Panc1 (cell line): ENCODE results near the gene ZNF346. TPM values are rescaled to one million over a fixed set of nuclear protein-coding genes. Genes with fewer than 3 reads are reported as not detected.

Experiments used
- ATAC-seq: fragments of 200-7000 bp; cut with Tn5 transposase; 2 replicates; pipeline ENCODE4 v1.9.1; 2020; ENCODE audit warnings: mild to moderate bottlenecking, moderate library complexity
- BruUV-seq: library from RNA; stranded (reverse); fragments of 400-500 nt; replicated peaks from 2 replicates; lab custom pipeline; 2021; lab: Mats Ljungman, UMichigan
- CTCF ChIA-PET: fragments of 300-600 bp; sonication (Branson Sonifier 250); formaldehyde crosslinking; loops from one replicate; lab custom pipeline; 2022; ENCODE audit warnings: antibody characterized with exemption; lab: Charles Lee
- POLR2A ChIA-PET: fragments of 300-600 bp; sonication (Branson Sonifier 250); formaldehyde crosslinking; loops from one replicate; lab custom pipeline; 2022; ENCODE audit warnings: antibody characterized with exemption; lab: Charles Lee
- DNase-seq: peaks from one replicate; pipeline ENCODE4 v3.0.0-alpha.2; 2010; ENCODE audit warnings: low read depth, low spot score
- H3K27ac ChIP-seq: 2 replicates; pipeline ENCODE4 v1.5.1; 2011; ENCODE audit warnings: mild to moderate bottlenecking, low read length, inconsistent platforms
- H3K27me3 ChIP-seq: fragments of 200-500 bp; sonication (Bioruptor generic); 2 replicates; pipeline ENCODE4 v1.6.0; 2014; ENCODE audit warnings: low read length, inconsistent platforms; ENCODE audit not compliant: control insufficient read depth, insufficient read depth
- H3K36me3 ChIP-seq: fragments of 200-500 bp; sonication (Bioruptor generic); 2 replicates; pipeline ENCODE4 v1.5.1; 2014; ENCODE audit warnings: inconsistent platforms, mild to moderate bottlenecking, low read length, moderate library complexity; ENCODE audit not compliant: control insufficient read depth, insufficient read depth
- H3K4me1 ChIP-seq: 2 replicates; pipeline ENCODE4 v1.5.1; 2011; ENCODE audit warnings: inconsistent platforms, mild to moderate bottlenecking, low read length, moderate library complexity; ENCODE audit not compliant: control insufficient read depth, insufficient read depth
- H3K4me3 ChIP-seq, 2 experiments: 2 replicates each; pipeline ENCODE4 v1.5.1; 2011 to 2012; ENCODE audit warnings: low read depth in 2 of 2, low read length in 2 of 2, mild to moderate bottlenecking in 2 of 2, inconsistent platforms in 1 of 2, moderate library complexity in 1 of 2
- H3K9me3 ChIP-seq: fragments of 200-500 bp; sonication (Bioruptor generic); 2 replicates; pipeline ENCODE4 v1.5.1; 2014; ENCODE audit warnings: low read depth, mild to moderate bottlenecking, inconsistent platforms, low read length, moderate library complexity; ENCODE audit not compliant: control insufficient read depth, insufficient read depth
- CTCF ChIP-seq: fragments of 450-650 bp; IDR thresholded peaks from 2 replicates; pipeline ENCODE4 v1.5.1; 2017; ENCODE audit warnings: mild to moderate bottlenecking
- POLR2AphosphoS5 ChIP-seq: IDR thresholded peaks from 2 replicates; pipeline ENCODE4 v1.6.1; 2012; ENCODE audit warnings: mild to moderate bottlenecking, low read depth, low read length, moderate library complexity
- REST ChIP-seq, 2 experiments: IDR thresholded peaks; 2 replicates each; pipeline ENCODE4 v1.6.1; 2011 to 2012; ENCODE audit warnings: low read depth in 2 of 2, control low read depth in 1 of 2, low read length in 1 of 2, mild to moderate bottlenecking in 1 of 2, moderate library complexity in 1 of 2; ENCODE audit not compliant: insufficient read depth in 1 of 2
- SIN3A ChIP-seq: IDR thresholded peaks from 2 replicates; pipeline ENCODE4 v1.6.1; 2012; ENCODE audit warnings: low read depth, mild to moderate bottlenecking, low read length, moderate library complexity, borderline replicate concordance; ENCODE audit not compliant: insufficient read depth
- TCF7L2 ChIP-seq: IDR thresholded peaks from 2 replicates; pipeline ENCODE4 v1.6.1; 2011; ENCODE audit warnings: mild to moderate bottlenecking, low read depth, low read length, inconsistent platforms
- in situ Hi-C: cut with HindIII; loops from 2 replicates; pipeline ENCODE4 v1.10.0; 2016; ENCODE audit warnings: low sequenced_read_pairs, low pct_unique_long_range_greater_than_20kb
- intact Hi-C: fragments of 100-400 bp; cut with micrococcal nuclease; formaldehyde crosslinking; loops from one replicate; pipeline ENCODE4 v1.10.0; 2022; ENCODE audit not compliant: unreplicated experiment
- total RNA-seq: library from RNA; stranded (reverse); gene quantifications from one replicate; pipeline ENCODE4 v1.2.1, GENCODE V29; 2021; ENCODE audit not compliant: unreplicated experiment

Gene ZNF346
- total RNA-seq, 1 experiment from 2014 or later, result 21.3 TPM

- H3K27me3 ChIP-seq, result no peaks in the 10 kb centered on the region
- in situ Hi-C loops (no loop called here), intact Hi-C loops (loop anchor here (2.0 to 5.0 kb wide), 2 partner anchors 43 to 189 kb away; partner anchors contain the start of genes PRELID1 and RAB24)
- ChIA-PET POLR2A (no interaction called here), CTCF (interaction anchor here (0.5 to 1.5 kb wide), 5 partner anchors 42 to 289 kb away, joined by 3 to 5 read pairs (median 3); no protein-coding TSS in a partner anchor)
- no peak overlapping the region for H3K27ac ChIP-seq
- no peaks in the 10 kb centered on the region for H3K4me1 ChIP-seq
- no peaks in the 10 kb centered on the region for H3K9me3 ChIP-seq
- no peaks in the 10 kb centered on the region for H3K36me3 ChIP-seq
- BruUV-seq, result no TSS peak
- H3K4me3 ChIP-seq, result no peak overlapping the region
- TF ChIP-seq TCF7L2, result no peak
- peak; percentile 99 for TF ChIP-seq CTCF
- no peak for TF ChIP-seq SIN3A
- no peak for TF ChIP-seq REST (IDR thresholded peaks at IDR 0.05; ENCODE audit: insufficient read depth in 1 of 2, low read depth in 2 of 2, low read length in 1 of 2)
- DNase-seq, result peak; percentile 83
- ATAC-seq, result peak; percentile 78
These were observed 91.3 kb downstream of the ZNF346 start for GRCh38 chr5:177113566-177114424.

GRCh38 chr5:177116631-177117373 is 94.3 kb downstream of the ZNF346 start:
- no peak for TF ChIP-seq REST (IDR thresholded peaks at IDR 0.05; ENCODE audit: insufficient read depth in 1 of 2, low read depth in 2 of 2, low read length in 1 of 2)
- no peak for TF ChIP-seq TCF7L2
- TF ChIP-seq CTCF, result no peak
- no peak for TF ChIP-seq SIN3A
- no peak for TF ChIP-seq POLR2AphosphoS5
- no TSS peak for BruUV-seq
- no peaks in the 10 kb centered on the region for H3K27me3 ChIP-seq
- DNase-seq (no peak), ATAC-seq (no peak)
- H3K27ac ChIP-seq, result no peak overlapping the region
- no peak overlapping the region for H3K4me3 ChIP-seq
- CTCF ChIA-PET, result no interaction called here
- no peaks in the 10 kb centered on the region for H3K9me3 ChIP-seq
- intact Hi-C loops (no loop called here), in situ Hi-C loops (no loop called here)
- POLR2A ChIA-PET, result no interaction called here
- no peaks in the 10 kb centered on the region for H3K36me3 ChIP-seq
- no peaks in the 10 kb centered on the region for H3K4me1 ChIP-seq
